H7 (cell line): ENCODE measurements around the gene NAT8L. TPM values are rescaled to one million over a fixed set of nuclear protein-coding genes. Genes with fewer than 3 reads are reported as not detected.

Experiments
- DNase-seq: peaks from one replicate; pipeline ENCODE4 v3.0.0; 2012
- H3K27me3 ChIP-seq: 2 replicates; pipeline ENCODE4 v1.6.0; 2011; ENCODE audit warnings: mild to moderate bottlenecking, low read length; ENCODE audit not compliant: control insufficient read depth, insufficient read depth
- H3K36me3 ChIP-seq: replicated peaks from 2 replicates; pipeline ENCODE4 v1.5.1; 2011; ENCODE audit warnings: low read length; ENCODE audit not compliant: control insufficient read depth, insufficient read depth
- H3K4me3 ChIP-seq: 2 replicates; pipeline ENCODE4 v1.5.1; 2011; ENCODE audit warnings: low read depth, mild to moderate bottlenecking, control low read depth, low read length, moderate library complexity; ENCODE audit not compliant: insufficient read depth
- total RNA-seq: library from RNA; depleted of rRNA; stranded (reverse); fragments of >200 nt; shearing (Covaris generic); gene quantifications from 2 replicates; pipeline ENCODE4 v1.2.3, GENCODE V29; 2014

The NAT8L gene
- total RNA-seq, 1 experiment from 2014 or later: 4.1 TPM

- Histone ChIP-seq H3K4me3 (no peak overlapping the region), H3K36me3 (no peaks in the 10 kb centered on the region), H3K27me3 (peaks cover 2% of the 10 kb centered on the region; the same call in 1 of the 2 replicates)
- DNase-seq: peak; percentile 49
These were observed 8.0 kb upstream of the NAT8L start for GRCh38 chr4:2051086-2051485.

- Histone ChIP-seq H3K4me3 (no peak overlapping the region), H3K36me3 (no peaks in the 10 kb centered on the region), H3K27me3 (peaks cover 22% of the 10 kb centered on the region)
- no peak for DNase-seq
These were observed 4.9 kb upstream of the NAT8L start for GRCh38 chr4:2054217-2054616.

GRCh38 chr4:2057382-2058065, 1.6 kb upstream of the NAT8L start:
- no peaks in the 10 kb centered on the region for H3K36me3 ChIP-seq
- DNase-seq: peak; percentile 48
- H3K4me3 ChIP-seq: no peak overlapping the region
- peaks cover 36% of the 10 kb centered on the region for H3K27me3 ChIP-seq

- H3K36me3 ChIP-seq: no peaks in the 10 kb centered on the region
- DNase-seq: peak; percentile 96
- peak overlapping the region; percentile 50 for H3K4me3 ChIP-seq
- peaks cover 36% of the 10 kb centered on the region for H3K27me3 ChIP-seq
These were observed 672 bp upstream of the NAT8L start for GRCh38 chr4:2058264-2059045.

- Histone ChIP-seq H3K36me3 (no peaks in the 10 kb centered on the region), H3K4me3 (peak overlapping the region; percentile 41), H3K27me3 (peaks cover 36% of the 10 kb centered on the region)
- peak; percentile 83 for DNase-seq
These were observed 837 bp downstream of the NAT8L start for GRCh38 chr4:2059726-2060602.

DNA sequence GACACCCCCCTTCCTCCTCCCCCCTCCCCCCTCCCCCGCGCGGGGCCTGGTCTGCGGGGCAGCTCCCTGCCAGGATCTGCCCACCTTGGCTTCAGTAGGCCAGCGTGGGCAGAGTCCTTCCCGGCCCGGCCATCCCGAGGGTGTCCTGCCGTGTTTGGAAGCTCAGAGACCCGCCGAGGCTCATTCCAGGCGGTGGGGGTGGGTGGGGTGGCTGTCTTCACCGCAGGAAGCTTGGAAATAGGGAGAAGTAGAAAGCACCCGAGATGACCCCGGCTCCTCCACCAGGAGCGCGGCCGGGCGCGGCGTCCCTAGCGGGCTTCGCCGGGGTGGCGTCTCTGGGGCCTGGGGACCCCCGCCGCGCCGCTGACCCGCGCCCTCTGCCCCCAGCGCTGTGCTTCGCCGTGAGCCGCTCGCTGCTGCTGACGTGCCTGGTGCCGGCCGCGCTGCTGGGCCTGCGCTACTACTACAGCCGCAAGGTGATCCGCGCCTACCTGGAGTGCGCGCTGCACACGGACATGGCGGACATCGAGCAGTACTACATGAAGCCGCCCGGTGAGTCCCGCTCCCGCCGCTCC, 1.6 kb downstream of the NAT8L start:
- Histone ChIP-seq H3K27me3 (peaks cover 34% of the 10 kb centered on the region), H3K4me3 (peak overlapping the region; percentile 41), H3K36me3 (no peaks in the 10 kb centered on the region)
- peak; percentile 87 for DNase-seq

DNA sequence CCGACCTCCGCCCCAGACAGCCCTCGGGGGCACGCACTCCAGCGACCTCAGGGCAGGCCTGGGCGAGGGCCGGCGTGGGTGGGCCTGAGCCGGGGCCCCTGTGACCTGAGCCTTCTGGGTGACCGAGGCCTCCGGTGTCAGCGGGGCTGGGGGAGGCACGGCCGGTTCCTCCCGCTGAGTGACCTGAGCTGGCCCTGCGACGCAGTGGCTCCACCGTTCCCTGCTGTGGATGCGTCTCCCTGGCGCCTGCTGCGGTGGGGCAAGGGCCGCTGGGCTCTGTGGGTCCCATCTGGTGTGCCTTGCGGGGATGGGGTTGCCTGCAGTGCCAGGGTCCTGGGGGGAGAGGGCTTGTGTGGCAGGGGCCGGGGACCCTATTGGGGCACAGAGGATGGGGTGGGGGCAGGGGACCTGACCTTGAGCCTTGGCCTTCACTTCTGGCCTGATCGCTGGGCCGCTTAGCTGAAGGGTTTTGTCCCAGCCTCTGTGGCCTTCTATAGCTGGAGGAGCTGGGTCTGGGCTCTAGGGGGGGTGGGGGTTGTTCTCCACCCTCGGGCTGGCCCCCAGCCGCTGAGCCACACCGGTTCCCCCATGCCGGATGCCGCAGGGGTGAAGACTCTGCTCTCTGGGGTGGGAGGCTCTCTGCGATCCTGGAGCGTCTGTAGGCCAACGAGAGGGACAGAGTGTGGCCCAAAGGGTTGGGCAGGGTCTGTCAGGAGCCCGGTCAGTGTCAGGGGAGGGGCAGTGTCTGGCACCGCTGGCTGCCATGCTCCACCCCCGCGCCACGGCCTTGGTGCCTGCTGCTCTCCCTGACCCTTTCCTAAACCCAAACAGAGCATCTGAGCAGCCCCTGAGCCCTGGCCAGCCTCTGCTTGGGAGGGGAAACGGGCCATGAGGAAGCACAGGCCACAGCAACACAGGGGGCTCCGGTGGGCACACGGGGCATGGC, 2.3 kb downstream of the NAT8L start:
- H3K4me3 ChIP-seq: peak overlapping the region; percentile 22; the same call in 1 of the 2 replicates
- no peaks in the 10 kb centered on the region for H3K36me3 ChIP-seq
- DNase-seq: no peak
- peaks cover 32% of the 10 kb centered on the region for H3K27me3 ChIP-seq

DNA sequence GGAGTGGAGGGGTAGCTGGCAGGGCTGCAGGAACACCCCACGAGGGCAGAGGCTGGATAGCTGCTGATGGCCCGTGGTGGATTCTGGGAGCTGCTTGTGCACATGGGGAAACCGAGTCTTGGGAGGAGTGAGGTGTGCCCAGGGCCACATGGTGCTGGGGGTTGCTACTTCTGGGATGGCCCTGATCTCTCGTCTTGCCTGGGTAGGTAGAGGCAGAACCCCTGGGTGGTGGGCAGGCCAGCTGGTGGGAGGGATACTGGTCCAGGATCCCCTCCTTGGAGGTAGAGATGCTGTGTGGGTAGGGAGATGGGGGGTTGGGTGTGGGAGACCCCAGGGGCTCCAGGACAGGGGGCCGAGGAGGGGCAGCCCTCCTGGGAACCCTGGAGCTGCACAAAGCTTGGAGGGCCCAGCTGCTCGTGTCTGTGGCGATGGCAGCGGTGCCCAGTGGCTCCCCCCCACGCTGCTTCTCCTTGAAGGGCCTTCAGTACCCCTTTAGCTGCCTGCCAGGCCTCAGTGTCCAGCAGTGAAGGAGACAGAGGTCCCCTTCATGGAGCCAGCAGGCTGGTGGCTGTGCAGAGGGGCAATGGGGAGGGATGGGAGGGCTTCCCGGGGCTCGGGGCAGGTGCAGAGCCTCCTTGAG, 3.2 kb downstream of the NAT8L start:
- Histone ChIP-seq H3K4me3 (no peak overlapping the region), H3K36me3 (no peaks in the 10 kb centered on the region), H3K27me3 (peaks cover 25% of the 10 kb centered on the region)
- peak; percentile 42 for DNase-seq

DNA sequence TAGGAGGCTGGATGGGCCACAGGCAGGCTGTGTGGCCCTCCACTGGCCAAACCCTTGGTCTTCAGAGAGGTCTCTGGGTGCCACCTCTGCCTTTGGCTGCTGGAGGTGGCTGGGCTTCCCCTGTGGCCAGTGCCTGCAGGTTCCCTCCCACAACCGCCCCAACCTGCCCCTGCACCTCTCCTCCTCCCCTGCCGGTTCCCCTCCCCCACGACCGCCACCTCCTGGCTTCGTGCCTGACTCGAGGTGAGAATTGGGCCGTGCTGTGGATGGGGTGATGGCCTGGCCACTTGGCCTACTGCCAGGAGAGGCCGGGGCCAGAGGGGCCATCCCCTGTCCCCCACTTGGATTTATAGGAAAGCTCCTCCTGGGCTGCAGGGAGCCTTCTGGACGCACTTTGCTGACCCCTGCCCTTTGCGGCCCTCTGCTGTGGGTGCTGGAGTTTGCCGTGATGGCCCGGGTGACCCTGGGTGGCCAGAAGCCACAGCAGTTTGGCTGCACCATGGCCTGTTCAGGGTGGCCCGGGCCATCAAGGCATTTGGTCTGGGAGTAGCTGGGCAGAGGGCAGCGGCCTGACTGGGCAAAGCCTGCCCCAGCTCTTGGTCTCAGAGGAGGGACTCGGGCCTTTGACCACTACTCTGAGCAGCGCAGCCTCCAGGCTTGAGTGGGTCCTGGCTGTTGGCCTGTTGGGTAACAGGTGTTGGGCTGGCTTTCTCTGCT, 3.8 kb downstream of the NAT8L start:
- no peaks in the 10 kb centered on the region for H3K36me3 ChIP-seq
- peak; percentile 70 for DNase-seq
- peaks cover 19% of the 10 kb centered on the region for H3K27me3 ChIP-seq
- H3K4me3 ChIP-seq: no peak overlapping the region

- DNase-seq: peak; percentile 54
- H3K36me3 ChIP-seq: no peaks in the 10 kb centered on the region
- peaks cover 14% of the 10 kb centered on the region for H3K27me3 ChIP-seq
- H3K4me3 ChIP-seq: no peak overlapping the region
These were observed 4.6 kb downstream of the NAT8L start for GRCh38 chr4:2063557-2064275.

- peaks cover 14% of the 10 kb centered on the region for H3K27me3 ChIP-seq
- no peaks in the 10 kb centered on the region for H3K36me3 ChIP-seq
- H3K4me3 ChIP-seq: no peak overlapping the region
- DNase-seq: peak; percentile 59
These were observed 5.3 kb downstream of the NAT8L start for GRCh38 chr4:2064276-2064991.
